HEK293T (cell line): ENCODE results near the gene HPSE2.

Experiments
- ARNT ChIP-seq: fragments of 450-650 bp; IDR thresholded peaks from 2 replicates; pipeline ENCODE4 v1.6.1; 2017; ENCODE audit warnings: mild to moderate bottlenecking
- BHLHE40 ChIP-seq: fragments of 450-650 bp; IDR thresholded peaks from 2 replicates; pipeline ENCODE4 v1.6.1; 2016; ENCODE audit warnings: mild to moderate bottlenecking, moderate library complexity, borderline replicate concordance
- ELF4 ChIP-seq: fragments of 450-650 bp; IDR thresholded peaks from 2 replicates; pipeline ENCODE4 v1.6.1; 2017; ENCODE audit warnings: antibody characterized with exemption
- FOXA1 ChIP-seq: fragments of 450-650 bp; IDR thresholded peaks from 2 replicates; pipeline ENCODE4 v1.6.1; 2016; ENCODE audit warnings: mild to moderate bottlenecking
- FOXM1 ChIP-seq: fragments of 450-650 bp; IDR thresholded peaks from 2 replicates; pipeline ENCODE4 v1.6.1; 2017; ENCODE audit warnings: mild to moderate bottlenecking, borderline replicate concordance
- PKNOX1 ChIP-seq: fragments of 450-650 bp; IDR thresholded peaks from 2 replicates; pipeline ENCODE4 v1.6.1; 2016
- SP1 ChIP-seq: fragments of 450-650 bp; IDR thresholded peaks from 2 replicates; pipeline ENCODE4 v1.6.1; 2017
- SUZ12 ChIP-seq: fragments of 450-650 bp; IDR thresholded peaks from 2 replicates; pipeline ENCODE4 v1.6.1; 2016; ENCODE audit warnings: mild to moderate bottlenecking
- TARDBP ChIP-seq: fragments of 450-650 bp; IDR thresholded peaks from 2 replicates; pipeline ENCODE4 v1.6.1; 2016
- ZNF384 ChIP-seq: fragments of 450-650 bp; IDR thresholded peaks from 2 replicates; pipeline ENCODE4 v1.6.1; 2016

GRCh38 chr10:98524124-98524523, 711.5 kb downstream of the HPSE2 start:
- TF ChIP-seq SP1 = no peak
- TF ChIP-seq ELF4 = no peak
- no peak for TF ChIP-seq BHLHE40
- no peak for TF ChIP-seq FOXA1
- no peak for TF ChIP-seq SUZ12
- TF ChIP-seq FOXM1 = no peak
- no peak for TF ChIP-seq ZNF384
- TF ChIP-seq PKNOX1 = no peak
- no peak for TF ChIP-seq ARNT
- no peak for TF ChIP-seq TARDBP
